Adrenal gland (tissue), 12 donors: Measurements from ENCODE around the gene PSMA2. TPM values are rescaled to one million over a fixed set of nuclear protein-coding genes. Genes with fewer than 3 reads are reported as not detected.

ENCODE experiments used
- DNase-seq, 7 donors: peaks; one replicate each; pipeline ENCODE4 v3.0.0-alpha.2; 2019 to 2020
- H3K27ac ChIP-seq, 5 donors: fragments of 200-600 bp; sonication (generic) in 4 of 5; 1 replicate in 3 of 5; 2 replicates in 2 of 5; pipeline versions ENCODE4 v1.5.1 to v1.8.0; 2016 to 2020; ENCODE audit warnings: mild to moderate bottlenecking in 1 of 5
- H3K27me3 ChIP-seq: fragments of 200-600 bp; 2 replicates; pipeline ENCODE4 v1.8.0; 2021
- H3K36me3 ChIP-seq, 2 donors: fragments of 200-600 bp; replicated peaks in 1 of 2; 1 replicate in 1 of 2; 2 replicates in 1 of 2; pipeline versions ENCODE4 v1.5.1 to v1.8.0; 2018 to 2022
- H3K4me1 ChIP-seq, 2 donors: fragments of 200-600 bp; replicated peaks in 1 of 2; 1 replicate in 1 of 2; 2 replicates in 1 of 2; pipeline versions ENCODE4 v1.5.1 to v1.8.0; 2018 to 2021
- H3K4me3 ChIP-seq, 4 donors: fragments of 200-600 bp; sonication (generic) in 3 of 4; one replicate each; pipeline ENCODE4 v1.5.1; 2016 to 2018
- H3K9me3 ChIP-seq, 3 donors: fragments of 200-600 bp; sonication (generic) in 1 of 3; replicated peaks in 1 of 3; 1 replicate in 2 of 3; 2 replicates in 1 of 3; pipeline versions ENCODE4 v1.5.1 to v1.8.0; 2016 to 2021
- POLR2A ChIP-seq, 2 donors: fragments of 450-650 bp; IDR thresholded peaks; one replicate each; pipeline ENCODE4 v1.6.1; 2017; ENCODE audit warnings: antibody characterized with exemption in 2 of 2, mild to moderate bottlenecking in 2 of 2, moderate library complexity in 1 of 2
- WGBS, 4 donors: extraction: QIAGEN DNeasy Blood & Tissue Kit in 2 of 4; methylation state at CpG; one replicate each; pipeline versions ENCODE4 v1.1.5 to v1.1.7; 2013 to 2017; 5-methylcytosine and 5-hydroxymethylcytosine counted together
- intact Hi-C, 2 donors: fragments of 100-400 bp; cut with DNase I; formaldehyde crosslinking; loops; one replicate each; pipeline versions ENCODE4 v1.14.1 to v1.15.0; 2022 to 2023
- polyA plus RNA-seq, 3 donors: library from polyadenylated mRNA; stranded (reverse); fragments of 200-250 nt in 2 of 3; fragments of 350-450 nt in 1 of 3; fragmentation: Illumina TruSeq in 1 of 3; extraction: RNeasy Lipid Tissue Mini Kit (QIAGEN cat#74804) in 1 of 3; gene quantifications; one replicate each; pipeline ENCODE4 v1.2.3, GENCODE V29; 2013 to 2014
- total RNA-seq, 9 donors: library from RNA; depleted of rRNA in 4 of 9; stranded (reverse); fragments of >200 nt in 4 of 9; fragments of 120-200 nt in 1 of 9; fragmentation: NEBNext Ultra II Directional in 1 of 9; extraction: Animal tissue kit (Norgen Biotek cat#: 25700) in 1 of 9; gene quantifications; one replicate each; pipeline versions ENCODE4 v1.1.0 to v1.2.4, GENCODE V29; 2013 to 2023
- TF ChIP-seq, protein P1 (sequence below), 6 experiments: fragments of 450-650 bp in 4 of 6; fragments of 200-600 bp in 2 of 6; sonication (generic) in 1 of 6; IDR thresholded peaks; 1 replicate in 5 of 6; 2 replicates in 1 of 6; pipeline versions ENCODE4 v1.5.1 to v1.8.0; 2016 to 2021; ENCODE audit warnings: antibody characterized with exemption in 6 of 6, mild to moderate bottlenecking in 2 of 6, moderate library complexity in 1 of 6
- donor health status: healthy with polysubstance abuse.
- donor health status: Bipolar disorder and iron deficiency.
- donor health status: DM: yes; HTN: yes; CAD: no.
- donor health status: DM: no; HTN: no; CAD: no.
- donor health status: DM: no; HTN: no; CAD: no.
- donor health status: DM: yes; HTN: yes; CAD: no.

PSMA2 gene
- total and polyA plus RNA-seq, 12 donors = 53.9 to 199 (median 84.6) TPM

DNA sequence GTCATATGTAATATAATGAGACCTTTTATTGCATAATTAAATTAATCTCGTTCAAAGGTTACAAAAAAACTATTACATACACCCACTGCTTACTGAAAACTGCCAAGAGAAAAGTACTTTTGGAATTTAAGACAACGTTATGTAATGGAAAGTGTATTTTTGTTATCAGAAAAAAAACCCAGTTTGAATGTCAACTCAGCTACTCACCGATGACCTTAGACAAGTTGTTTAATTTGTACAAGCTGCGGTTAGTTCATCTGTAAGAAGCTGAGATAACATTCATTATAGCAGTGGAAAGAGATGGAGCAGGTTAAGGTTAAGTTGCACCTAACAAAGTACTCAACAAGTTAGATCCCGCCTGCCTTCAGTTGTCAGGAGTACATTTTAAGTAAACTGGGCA, 1.1 kb downstream of the PSMA2 start:
- Histone ChIP-seq H3K9me3 (no peaks in the 10 kb centered on the region), H3K36me3 (peaks cover 0 to 23% of the 10 kb centered on the region in 2 donors), H3K4me1 (peaks cover 20 to 47% of the 10 kb centered on the region in 2 donors), H3K27me3 (no peaks in the 10 kb centered on the region), H3K4me3 (peak overlapping the region in 2 of 4 donors; percentile 75 to 86), H3K27ac (peak overlapping the region in 3 of 5 donors; percentile 53 to 86 (median 85))
- intact Hi-C loops = no loop called here
- 10 to 12% (median 11%) methylated on average over 5 of the region's 5 CpGs for WGBS, 4 donors
- DNase-seq = no peak
- peak in 1 of 2 donors; percentile 34 for TF ChIP-seq POLR2A (IDR thresholded peaks at IDR 0.05)
- TF ChIP-seq, protein P1, sequence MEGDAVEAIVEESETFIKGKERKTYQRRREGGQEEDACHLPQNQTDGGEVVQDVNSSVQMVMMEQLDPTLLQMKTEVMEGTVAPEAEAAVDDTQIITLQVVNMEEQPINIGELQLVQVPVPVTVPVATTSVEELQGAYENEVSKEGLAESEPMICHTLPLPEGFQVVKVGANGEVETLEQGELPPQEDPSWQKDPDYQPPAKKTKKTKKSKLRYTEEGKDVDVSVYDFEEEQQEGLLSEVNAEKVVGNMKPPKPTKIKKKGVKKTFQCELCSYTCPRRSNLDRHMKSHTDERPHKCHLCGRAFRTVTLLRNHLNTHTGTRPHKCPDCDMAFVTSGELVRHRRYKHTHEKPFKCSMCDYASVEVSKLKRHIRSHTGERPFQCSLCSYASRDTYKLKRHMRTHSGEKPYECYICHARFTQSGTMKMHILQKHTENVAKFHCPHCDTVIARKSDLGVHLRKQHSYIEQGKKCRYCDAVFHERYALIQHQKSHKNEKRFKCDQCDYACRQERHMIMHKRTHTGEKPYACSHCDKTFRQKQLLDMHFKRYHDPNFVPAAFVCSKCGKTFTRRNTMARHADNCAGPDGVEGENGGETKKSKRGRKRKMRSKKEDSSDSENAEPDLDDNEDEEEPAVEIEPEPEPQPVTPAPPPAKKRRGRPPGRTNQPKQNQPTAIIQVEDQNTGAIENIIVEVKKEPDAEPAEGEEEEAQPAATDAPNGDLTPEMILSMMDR (IDR thresholded peaks at IDR 0.05) = no peak

DNA sequence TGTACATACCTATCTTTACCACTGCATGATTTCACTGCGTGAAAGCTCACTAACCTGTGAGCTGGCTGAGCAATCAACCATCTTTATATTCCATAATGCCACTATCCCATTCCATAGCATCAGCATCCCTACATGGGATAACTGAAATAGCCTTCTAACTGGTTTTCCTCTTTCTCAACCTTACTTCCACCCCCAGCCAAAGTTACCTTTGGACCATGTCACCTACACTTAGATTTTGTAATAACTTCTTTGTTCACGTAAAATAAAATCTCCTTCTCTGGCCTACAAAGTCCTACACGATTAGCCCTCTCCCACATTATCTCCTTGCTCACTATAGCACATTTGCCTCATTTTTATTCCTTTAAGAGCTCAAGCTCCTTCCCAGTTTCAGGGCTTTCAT, 2.5 kb downstream of the PSMA2 start:
- DNase-seq = no peak
- no peaks in the 10 kb centered on the region for H3K27me3 ChIP-seq
- H3K9me3 ChIP-seq = no peaks in the 10 kb centered on the region
- intact Hi-C loops = no loop called here
- no peak overlapping the region for H3K27ac ChIP-seq
- TF ChIP-seq, protein P1 (IDR thresholded peaks at IDR 0.05) = no peak
- no peak for TF ChIP-seq POLR2A (IDR thresholded peaks at IDR 0.05)
- WGBS, 4 donors = 57 to 73% (median 65%) methylated on average over 3 of the region's 3 CpGs
- peaks cover 20 to 43% of the 10 kb centered on the region in 2 donors for H3K4me1 ChIP-seq
- H3K4me3 ChIP-seq = no peak overlapping the region
- H3K36me3 ChIP-seq = peaks cover 0 to 28% of the 10 kb centered on the region in 2 donors

DNA sequence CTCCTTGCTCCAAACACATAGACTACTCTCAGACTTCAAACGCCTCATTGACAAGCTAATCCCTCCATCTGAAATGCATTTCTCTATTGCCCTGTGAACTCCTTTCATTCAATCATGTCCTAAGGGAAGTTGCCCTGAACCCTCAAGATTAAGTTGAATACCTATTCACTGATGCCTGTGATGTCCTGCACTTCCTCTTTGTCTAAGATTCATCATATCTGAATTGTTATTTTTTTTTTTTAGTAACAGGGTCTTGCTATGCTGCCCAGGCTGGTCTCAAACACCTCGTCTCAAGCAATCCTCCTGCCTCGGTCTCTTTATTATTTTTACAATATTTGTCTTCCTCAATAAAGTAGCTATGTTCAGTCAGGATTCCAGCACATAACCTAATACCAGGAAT, 3.2 kb downstream of the PSMA2 start:
- WGBS, 4 donors = 62 to 81% (median 70%) methylated on average over 3 of the region's 3 CpGs
- no peak overlapping the region for H3K27ac ChIP-seq
- no peak for DNase-seq
- no peak overlapping the region for H3K4me3 ChIP-seq
- peaks cover 0 to 35% of the 10 kb centered on the region in 2 donors for H3K36me3 ChIP-seq
- no peaks in the 10 kb centered on the region for H3K9me3 ChIP-seq
- intact Hi-C loops = no loop called here
- no peaks in the 10 kb centered on the region for H3K27me3 ChIP-seq
- TF ChIP-seq, protein P1 (IDR thresholded peaks at IDR 0.05) = no peak
- H3K4me1 ChIP-seq = peaks cover 20 to 38% of the 10 kb centered on the region in 2 donors

DNA sequence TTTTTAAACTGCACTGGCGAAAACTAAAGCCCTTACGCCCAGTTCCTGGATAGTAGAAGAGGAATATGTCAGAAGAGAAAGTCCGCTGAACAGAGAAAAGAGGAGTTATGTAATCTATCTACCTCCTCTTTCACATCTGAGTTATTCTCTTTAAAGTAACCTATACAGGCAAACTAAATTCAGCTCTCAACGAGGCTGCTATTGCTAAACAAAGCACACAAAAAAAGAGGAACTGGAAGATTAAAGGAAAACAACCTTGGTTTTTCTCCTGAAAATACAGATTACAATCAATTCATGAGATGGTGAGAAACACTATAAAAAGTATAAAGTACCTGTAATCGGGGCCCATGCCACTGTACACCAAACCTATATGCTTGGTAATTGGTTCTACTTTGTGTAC, 5.8 kb downstream of the PSMA2 start:
- intact Hi-C loops = no loop called here
- peaks cover 11 to 32% of the 10 kb centered on the region in 2 donors for H3K4me1 ChIP-seq
- H3K27me3 ChIP-seq = no peaks in the 10 kb centered on the region
- DNase-seq = no peak
- 74 to 82% (median 78%) methylated on average over 5 of the region's 5 CpGs for whole genome bisulfite sequencing, 4 donors
- no peak overlapping the region for H3K4me3 ChIP-seq
- H3K36me3 ChIP-seq = peaks cover 0 to 60% of the 10 kb centered on the region in 2 donors
- no peak for TF ChIP-seq POLR2A (IDR thresholded peaks at IDR 0.05)
- TF ChIP-seq, protein P1 (IDR thresholded peaks at IDR 0.05) = no peak
- no peak overlapping the region for H3K27ac ChIP-seq
- H3K9me3 ChIP-seq = no peaks in the 10 kb centered on the region
